B cell (primary cell): ENCODE data around the gene KLF7. TPM values are rescaled to one million over a fixed set of nuclear protein-coding genes. Genes with fewer than 3 reads are reported as not detected.

Experiments used
- ATAC-seq: fragments of 200-7000 bp; cut with Tn5 transposase; one replicate; pipeline ENCODE4 v1.10.0; 2021; ENCODE audit warnings: low read depth, mild to moderate bottlenecking, moderate number of reproducible peaks, moderate library complexity
- CTCF ChIA-PET: fragments of 350-600 bp; sonication (Branson Sonifier 250); formaldehyde crosslinking; loops from one replicate; lab custom pipeline; 2021; ENCODE audit warnings: antibody characterized with exemption, inconsistent platforms; lab: Charles Lee
- POLR2A ChIA-PET: fragments of 350-600 bp; sonication (Branson Sonifier 250); formaldehyde crosslinking; loops from one replicate; lab custom pipeline; 2021; ENCODE audit warnings: antibody characterized with exemption; lab: Charles Lee
- DNase-seq: peaks from one replicate; pipeline ENCODE4 v3.0.0; 2013
- H2AFZ ChIP-seq: 2 replicates; pipeline ENCODE4 v1.6.1; 2012; ENCODE audit warnings: mild to moderate bottlenecking, low read depth, low read length; ENCODE audit not compliant: insufficient read depth, poor library complexity, severe bottlenecking
- H3K27ac ChIP-seq, 2 donors: 1 replicate in 1 of 2; 2 replicates in 1 of 2; pipeline ENCODE4 v1.5.1; 2012 to 2013; ENCODE audit warnings: low read length in 2 of 2, mild to moderate bottlenecking in 2 of 2, moderate library complexity in 1 of 2
- H3K27me3 ChIP-seq, 4 experiments: fragments of 200-600 bp in 1 of 4; sonication (generic) in 1 of 4; replicated peaks in 1 of 4; 1 replicate in 2 of 4; 2 replicates in 2 of 4; pipeline versions ENCODE4 v1.6.1 to v1.7.0; 2013 to 2016; ENCODE audit warnings: low read length in 3 of 4, mild to moderate bottlenecking in 2 of 4, mixed read lengths in 1 of 4, moderate library complexity in 1 of 4; ENCODE audit not compliant: insufficient read depth in 4 of 4, control insufficient read depth in 3 of 4; ENCODE audit errors: control extremely low read depth in 1 of 4
- H3K36me3 ChIP-seq, 2 experiments: replicated peaks in 1 of 2; 1 replicate in 1 of 2; 2 replicates in 1 of 2; pipeline versions ENCODE4 v1.6.1 to v1.7.1; 2013; ENCODE audit warnings: low read length in 1 of 2; ENCODE audit not compliant: insufficient read depth in 2 of 2, control insufficient read depth in 1 of 2; ENCODE audit errors: control extremely low read depth in 1 of 2, extremely low read depth in 1 of 2
- H3K4me1 ChIP-seq, 2 donors: fragments of 200-600 bp in 1 of 2; sonication (generic) in 1 of 2; 1 replicate in 1 of 2; 2 replicates in 1 of 2; pipeline versions ENCODE4 v1.5.1 to v1.6.1; 2013 to 2017; ENCODE audit warnings: low read length in 2 of 2; ENCODE audit not compliant: control insufficient read depth in 2 of 2, insufficient read depth in 2 of 2
- H3K4me2 ChIP-seq: replicated peaks from 2 replicates; pipeline ENCODE3; 2012; ENCODE audit warnings: mild to moderate bottlenecking, low read depth, low read length; ENCODE audit not compliant: poor library complexity, severe bottlenecking
- H3K4me3 ChIP-seq, 5 experiments: fragments of 200-600 bp in 1 of 5; sonication (generic) in 1 of 5; 1 replicate in 3 of 5; 2 replicates in 2 of 5; pipeline versions ENCODE4 v1.5.1 to v1.7.0; 2011 to 2016; ENCODE audit warnings: low read length in 4 of 5, mild to moderate bottlenecking in 4 of 5, low read depth in 2 of 5, control low read depth in 1 of 5, moderate library complexity in 1 of 5; ENCODE audit not compliant: insufficient read depth in 1 of 5; ENCODE audit errors: control extremely low read depth in 1 of 5, extremely low read depth in 1 of 5
- H3K79me2 ChIP-seq: fragments of 200-600 bp; sonication (generic); one replicate; pipeline ENCODE4 v1.6.0; 2016; ENCODE audit warnings: low read length; ENCODE audit not compliant: control insufficient read depth, insufficient read depth
- H3K9ac ChIP-seq: fragments of 200-600 bp; sonication (generic); 2 replicates; pipeline ENCODE4 v1.6.1; 2017; ENCODE audit warnings: mild to moderate bottlenecking, low read length, moderate library complexity
- H3K9me3 ChIP-seq, 3 donors: one replicate each; pipeline versions ENCODE4 v1.6.1 to v1.7.1; 2013; ENCODE audit warnings: low read length in 2 of 3; ENCODE audit not compliant: control insufficient read depth in 2 of 3, insufficient read depth in 1 of 3; ENCODE audit errors: control extremely low read depth in 1 of 3
- H4K20me1 ChIP-seq: 2 replicates; pipeline ENCODE4 v1.6.0; 2012; ENCODE audit warnings: mild to moderate bottlenecking, low read length; ENCODE audit not compliant: insufficient read depth, control insufficient read depth, poor library complexity, severe bottlenecking
- H3K27ac Mint-ChIP-seq: one replicate; pipeline ENCODE4 v1.8.0; 2021; ENCODE audit warnings: mixed read lengths
- H3K27me3 Mint-ChIP-seq: one replicate; pipeline ENCODE4 v1.8.0; 2021; ENCODE audit warnings: mixed read lengths
- H3K4me1 Mint-ChIP-seq: one replicate; pipeline ENCODE4 v1.8.0; 2021; ENCODE audit warnings: mixed read lengths
- H3K4me3 Mint-ChIP-seq: one replicate; pipeline ENCODE4 v1.8.0; 2021; ENCODE audit warnings: mixed read lengths
- H3K9me3 Mint-ChIP-seq: one replicate; pipeline ENCODE4 v1.8.0; 2022; ENCODE audit warnings: mixed read lengths; ENCODE audit not compliant: insufficient read depth
- EZH2 ChIP-seq: IDR thresholded peaks from 2 replicates; pipeline ENCODE4 v1.6.1; 2012; ENCODE audit warnings: borderline replicate concordance, low read depth, mild to moderate bottlenecking, moderate library complexity, low read length; ENCODE audit not compliant: insufficient read depth, poor library complexity, severe bottlenecking
- WGBS: methylation state at CpG from one replicate; pipeline ENCODE4 v1.1.5; 2013; ENCODE audit warnings: missing lambda C conversion rate; ENCODE audit not compliant: insufficient coverage; 5-methylcytosine and 5-hydroxymethylcytosine counted together
- intact Hi-C: fragments of 100-400 bp; cut with micrococcal nuclease; formaldehyde crosslinking; loops from one replicate; pipeline ENCODE4 v1.10.0; 2022
- polyA plus RNA-seq: library from polyadenylated mRNA; depleted of rRNA; stranded (reverse); fragments of >200 nt; gene quantifications from 2 replicates; pipeline ENCODE4 v1.2.3, GENCODE V29; 2012
- total RNA-seq, 2 donors: library from RNA; stranded (reverse); fragments of 120-200 nt in 1 of 2; gene quantifications; 1 replicate in 1 of 2; 2 replicates in 1 of 2; pipeline versions ENCODE4 v1.2.3 to v1.2.4, GENCODE V29; 2013 to 2022
- TF ChIP-seq, protein P1 (sequence below): fragments of 200-600 bp; IDR thresholded peaks from one replicate; pipeline ENCODE4 v1.8.0; 2022; ENCODE audit warnings: antibody characterized with exemption, mild to moderate bottlenecking

The KLF7 gene
- total and polyA plus RNA-seq, 2 donors (not counting 1 experiment from before 2014, with no cell fraction given): 46.2 to 93.2 TPM

DNA sequence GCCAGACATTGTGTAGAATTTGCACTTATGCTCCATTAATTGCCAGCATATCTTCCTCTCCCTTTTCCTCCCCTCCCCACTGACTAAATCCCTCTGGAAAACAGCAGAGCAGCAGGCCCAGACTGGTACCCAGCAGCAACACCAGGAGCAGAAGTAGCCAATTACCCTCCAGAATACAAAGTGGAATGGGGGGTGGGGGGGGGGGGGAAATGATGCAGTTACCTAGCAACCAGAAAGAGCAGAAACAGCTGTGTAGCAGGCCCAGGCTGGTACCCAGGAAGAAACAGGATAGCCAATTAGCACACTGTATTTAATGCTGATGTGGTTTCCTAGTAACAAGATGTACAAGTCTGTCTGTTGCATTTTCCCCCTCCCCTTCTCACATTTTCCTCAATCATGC, 52.3 kb downstream of the KLF7 start:
- Histone ChIP-seq H3K27me3 (no peaks in the 10 kb centered on the region), H4K20me1 (peaks cover 37% of the 10 kb centered on the region), H3K4me2 (no peak overlapping the region), H3K27ac (no peak overlapping the region), H2AFZ (no peak overlapping the region), H3K9ac (no peak overlapping the region), H3K4me1 (peaks cover 7 to 9% of the 10 kb centered on the region in 2 donors), H3K4me3 (no peak overlapping the region), H3K36me3 (no peaks in the 10 kb centered on the region), H3K9me3 (no peaks in the 10 kb centered on the region), H3K79me2 (peaks cover 32% of the 10 kb centered on the region)
- Mint-ChIP-seq H3K4me1 (peaks cover 29% of the 10 kb centered on the region), H3K27ac (no peak overlapping the region), H3K27me3 (no peaks in the 10 kb centered on the region), H3K4me3 (no peak overlapping the region), H3K9me3 (no peaks in the 10 kb centered on the region)
- ATAC-seq: no peak
- intact Hi-C loops: no loop called here
- TF ChIP-seq, protein P1, sequence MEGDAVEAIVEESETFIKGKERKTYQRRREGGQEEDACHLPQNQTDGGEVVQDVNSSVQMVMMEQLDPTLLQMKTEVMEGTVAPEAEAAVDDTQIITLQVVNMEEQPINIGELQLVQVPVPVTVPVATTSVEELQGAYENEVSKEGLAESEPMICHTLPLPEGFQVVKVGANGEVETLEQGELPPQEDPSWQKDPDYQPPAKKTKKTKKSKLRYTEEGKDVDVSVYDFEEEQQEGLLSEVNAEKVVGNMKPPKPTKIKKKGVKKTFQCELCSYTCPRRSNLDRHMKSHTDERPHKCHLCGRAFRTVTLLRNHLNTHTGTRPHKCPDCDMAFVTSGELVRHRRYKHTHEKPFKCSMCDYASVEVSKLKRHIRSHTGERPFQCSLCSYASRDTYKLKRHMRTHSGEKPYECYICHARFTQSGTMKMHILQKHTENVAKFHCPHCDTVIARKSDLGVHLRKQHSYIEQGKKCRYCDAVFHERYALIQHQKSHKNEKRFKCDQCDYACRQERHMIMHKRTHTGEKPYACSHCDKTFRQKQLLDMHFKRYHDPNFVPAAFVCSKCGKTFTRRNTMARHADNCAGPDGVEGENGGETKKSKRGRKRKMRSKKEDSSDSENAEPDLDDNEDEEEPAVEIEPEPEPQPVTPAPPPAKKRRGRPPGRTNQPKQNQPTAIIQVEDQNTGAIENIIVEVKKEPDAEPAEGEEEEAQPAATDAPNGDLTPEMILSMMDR: no peak
- TF ChIP-seq EZH2: no peak
- DNase-seq: no peak
- ChIA-PET POLR2A (no interaction called here), CTCF (no interaction called here)

DNA sequence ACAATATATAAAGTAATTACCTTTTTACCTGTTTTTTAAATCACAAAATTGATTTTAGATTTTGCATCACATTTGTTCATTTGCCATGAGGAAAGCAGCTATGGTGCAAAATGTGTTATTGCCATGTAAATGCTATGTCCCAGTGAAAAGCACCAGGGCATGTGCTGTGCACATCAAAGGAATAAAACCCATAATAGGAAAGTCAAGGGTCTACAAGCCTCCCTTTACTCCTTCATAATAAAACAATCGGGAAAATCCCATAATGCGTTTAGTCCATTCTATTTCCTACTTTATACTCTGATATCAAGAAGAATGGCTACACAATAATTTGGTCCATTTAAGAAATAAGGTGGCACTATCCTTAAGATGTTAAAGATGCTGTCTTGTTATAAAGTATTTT, 53.0 kb downstream of the KLF7 start:
- H3K27ac ChIP-seq: no peak overlapping the region
- POLR2A ChIA-PET: interaction anchor here (0.9 kb wide), 1 partner anchor 53 kb away, joined by 3 read pairs; the partner anchor contains the start of gene KLF7

More for the DNA sequence above, 53.0 kb downstream of the KLF7 start:
- Histone ChIP-seq H4K20me1 (peaks cover 31% of the 10 kb centered on the region), H3K4me3 (no peak overlapping the region), H3K79me2 (peaks cover 26% of the 10 kb centered on the region), H3K4me2 (no peak overlapping the region), H3K4me1 (peaks cover 9 to 16% of the 10 kb centered on the region in 2 donors), H2AFZ (no peak overlapping the region), H3K9me3 (no peaks in the 10 kb centered on the region), H3K27me3 (no peaks in the 10 kb centered on the region), H3K9ac (no peak overlapping the region), H3K36me3 (no peaks in the 10 kb centered on the region)
- ATAC-seq (no peak), DNase-seq (no peak)
- no CpG with 5 or more reads among the region's 2 CpGs for WGBS
- Mint-ChIP-seq H3K9me3 (no peaks in the 10 kb centered on the region), H3K4me1 (peaks cover 33% of the 10 kb centered on the region), H3K27ac (no peak overlapping the region), H3K27me3 (no peaks in the 10 kb centered on the region), H3K4me3 (no peak overlapping the region)
- intact Hi-C loops: no loop called here
- CTCF ChIA-PET: interaction anchor here (1.0 kb wide), 1 partner anchor 22 kb away, joined by 3 read pairs; no protein-coding TSS in a partner anchor
- TF ChIP-seq, protein P1: no peak
- no peak for TF ChIP-seq EZH2
